Measurements from ENCODE around the gene DACH2.

The DACH2 gene

GRCh38 chrX:86322913-86323312 lies 174.7 kb downstream of the DACH2 start:
- DNase-seq: no peak

- DNase-seq: no peak
These were observed 180.9 kb downstream of the DACH2 start for GRCh38 chrX:86329174-86329573.

GRCh38 chrX:86348669-86349068 lies 200.4 kb downstream of the DACH2 start:
- DNase-seq: no peak

GRCh38 chrX:86349115-86349514 lies 200.9 kb downstream of the DACH2 start:
- no peak for DNase-seq

GRCh38 chrX:86369847-86370630 lies 221.8 kb downstream of the DACH2 start:
- no peak for DNase-seq

- DNase-seq: no peak
These were observed 222.7 kb downstream of the DACH2 start for GRCh38 chrX:86370927-86371326.

GRCh38 chrX:86379209-86379608 lies 231.0 kb downstream of the DACH2 start:
- no peak for DNase-seq

GRCh38 chrX:86383681-86384540 lies 235.7 kb downstream of the DACH2 start:
- DNase-seq: no peak

- no peak for DNase-seq
These were observed 259.1 kb downstream of the DACH2 start for GRCh38 chrX:86407371-86407770.

GRCh38 chrX:86421771-86422170 lies 273.5 kb downstream of the DACH2 start:
- no peak for DNase-seq

GRCh38 chrX:86436116-86436515 lies 287.9 kb downstream of the DACH2 start:
- DNase-seq: no peak

GRCh38 chrX:86455495-86455894 lies 307.2 kb downstream of the DACH2 start:
- no peak for DNase-seq

GRCh38 chrX:86460760-86461159 lies 312.5 kb downstream of the DACH2 start:
- DNase-seq: no peak

- no peak for DNase-seq
These were observed 356.0 kb downstream of the DACH2 start for GRCh38 chrX:86504297-86504696.

- no peak for DNase-seq
These were observed 359.1 kb downstream of the DACH2 start for GRCh38 chrX:86507331-86507730.

- DNase-seq: no peak
These were observed 431.5 kb downstream of the DACH2 start for GRCh38 chrX:86579777-86580176.

GRCh38 chrX:86604607-86605006 lies 456.4 kb downstream of the DACH2 start:
- DNase-seq: no peak

GRCh38 chrX:86696951-86697350 lies 548.7 kb downstream of the DACH2 start:
- DNase-seq: no peak

- DNase-seq: no peak
These were observed 563.4 kb downstream of the DACH2 start for GRCh38 chrX:86711531-86712180.

- peak in 11 of 56 donors; percentile 0 to 28 (median 1) for DNase-seq
These were observed 566.2 kb downstream of the DACH2 start for GRCh38 chrX:86714441-86714840.

- DNase-seq: no peak
These were observed 576.0 kb downstream of the DACH2 start for GRCh38 chrX:86724277-86724676.

GRCh38 chrX:86747091-86747490 lies 598.8 kb downstream of the DACH2 start:
- no peak for DNase-seq
